T1000 (cell line): ENCODE results near the gene RIPK1.
"Not testable (repeated sequence)": the region's sequence is repeated elsewhere in the genome, so short reads cannot be mapped to it uniquely, and the experiment has no call there.

Experiments
- DNase-seq: peaks from one replicate; lab custom pipeline; 2025; ENCODE audit warnings: mixed read lengths; lab: John Stamatoyannopoulos, UW

Gene RIPK1

DNA sequence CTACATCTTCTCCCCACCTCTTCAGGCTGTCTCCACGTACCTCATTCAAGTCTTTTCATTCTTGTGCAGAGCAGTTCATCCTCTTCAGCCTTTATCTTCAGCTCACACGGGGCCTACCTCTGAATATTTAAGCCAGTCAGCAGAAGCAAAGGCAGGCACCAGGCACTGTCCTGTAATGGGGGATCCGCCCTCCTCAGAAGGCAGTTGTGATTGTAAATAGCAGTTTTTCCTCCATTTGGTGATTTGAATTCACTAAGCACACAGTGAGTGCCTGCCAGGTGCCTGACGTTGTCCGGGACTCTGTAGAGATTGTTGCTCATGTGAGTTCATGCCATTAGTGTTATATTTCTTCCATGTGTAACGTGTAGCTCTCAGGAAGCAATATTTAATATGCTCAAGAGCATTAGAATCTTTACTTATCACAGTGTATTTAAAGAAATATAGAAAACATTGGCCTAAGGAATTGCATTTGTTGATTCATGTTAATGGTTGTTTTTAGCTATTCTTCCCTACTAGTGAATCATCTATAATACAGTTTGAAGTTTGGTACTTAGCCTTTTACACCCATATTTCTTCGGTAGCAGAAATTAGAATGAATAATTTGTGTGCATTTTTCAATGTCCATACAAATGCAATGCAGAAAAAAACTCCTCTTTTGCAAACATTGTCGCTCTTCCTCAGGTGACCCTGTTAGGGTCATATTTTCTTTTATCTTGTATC is 68.2 kb downstream of the RIPK1 start:
- DNase-seq: no peak

DNA sequence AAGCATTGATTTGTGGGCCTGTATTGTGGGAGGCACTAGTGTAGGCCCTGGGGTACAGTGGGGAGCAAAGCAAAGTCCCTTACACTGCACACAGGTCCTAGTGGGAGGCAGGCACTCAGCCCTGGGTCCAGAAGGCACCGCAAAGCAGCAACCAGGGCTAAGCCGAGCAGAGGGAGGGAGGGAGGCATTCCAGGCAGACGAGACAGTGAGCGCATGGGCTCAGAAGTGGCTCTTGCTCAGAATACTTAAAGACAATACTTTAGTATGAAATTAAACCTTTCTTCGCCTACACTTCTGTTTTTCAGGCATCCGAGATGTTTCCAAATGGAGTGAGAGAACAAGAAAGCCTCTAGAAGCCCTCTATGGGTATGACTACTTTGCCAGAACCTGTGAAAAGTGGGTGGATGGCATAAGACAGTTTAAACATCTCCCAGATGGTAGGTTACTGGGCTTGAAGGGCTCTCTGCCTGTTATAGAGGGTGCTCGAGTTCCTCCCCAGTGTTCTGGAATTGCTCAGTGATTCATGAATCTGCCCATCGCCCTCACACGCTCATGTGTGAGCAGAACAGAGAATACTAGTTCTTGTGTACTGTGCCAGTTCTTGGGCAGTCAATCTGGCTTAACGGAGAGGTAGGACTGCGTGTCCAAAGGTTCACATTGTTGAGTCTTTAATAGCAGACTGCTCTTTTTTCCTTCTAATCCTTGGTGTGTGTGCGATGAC is 68.9 kb downstream of the RIPK1 start:
- no peak for DNase-seq

DNA sequence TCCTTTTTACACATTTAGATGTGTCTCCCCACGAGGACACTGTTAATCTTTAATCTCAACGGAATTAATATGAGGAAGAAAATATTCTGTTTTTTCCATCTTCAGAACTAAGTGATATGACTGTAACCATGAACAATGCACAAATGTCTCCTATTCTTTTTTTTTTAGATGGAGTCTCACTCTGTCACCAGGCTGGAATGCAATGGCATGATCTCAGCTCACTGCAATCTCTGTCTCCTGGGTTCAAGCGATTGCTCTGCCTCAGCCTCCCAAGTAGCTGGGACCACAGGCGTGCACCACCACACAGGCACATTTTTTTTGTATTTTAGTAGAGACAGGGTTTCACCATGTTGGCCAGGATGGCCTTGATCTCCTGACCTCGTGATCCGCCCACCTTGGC is 69.6 kb downstream of the RIPK1 start:
- not testable (repeated sequence) for DNase-seq

DNA sequence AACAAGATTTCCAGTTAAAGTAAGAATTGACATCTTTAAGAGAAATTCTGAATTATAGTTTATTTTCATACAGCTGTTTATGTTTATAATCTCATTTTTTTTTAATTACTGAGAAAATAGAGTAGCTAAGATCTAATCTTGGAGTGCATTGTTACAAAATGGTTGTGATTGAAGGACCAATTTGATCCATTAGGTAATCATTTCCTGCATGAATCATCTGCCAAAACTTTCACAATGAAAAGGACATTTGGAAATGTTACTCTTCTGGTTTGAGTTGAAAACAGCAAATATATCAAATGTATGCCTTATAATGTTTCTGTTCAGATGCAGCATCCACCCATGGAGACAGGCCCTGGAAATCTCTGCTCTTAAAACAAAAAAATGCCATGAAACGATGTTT is 70.0 kb downstream of the RIPK1 start:
- no peak for DNase-seq

DNA sequence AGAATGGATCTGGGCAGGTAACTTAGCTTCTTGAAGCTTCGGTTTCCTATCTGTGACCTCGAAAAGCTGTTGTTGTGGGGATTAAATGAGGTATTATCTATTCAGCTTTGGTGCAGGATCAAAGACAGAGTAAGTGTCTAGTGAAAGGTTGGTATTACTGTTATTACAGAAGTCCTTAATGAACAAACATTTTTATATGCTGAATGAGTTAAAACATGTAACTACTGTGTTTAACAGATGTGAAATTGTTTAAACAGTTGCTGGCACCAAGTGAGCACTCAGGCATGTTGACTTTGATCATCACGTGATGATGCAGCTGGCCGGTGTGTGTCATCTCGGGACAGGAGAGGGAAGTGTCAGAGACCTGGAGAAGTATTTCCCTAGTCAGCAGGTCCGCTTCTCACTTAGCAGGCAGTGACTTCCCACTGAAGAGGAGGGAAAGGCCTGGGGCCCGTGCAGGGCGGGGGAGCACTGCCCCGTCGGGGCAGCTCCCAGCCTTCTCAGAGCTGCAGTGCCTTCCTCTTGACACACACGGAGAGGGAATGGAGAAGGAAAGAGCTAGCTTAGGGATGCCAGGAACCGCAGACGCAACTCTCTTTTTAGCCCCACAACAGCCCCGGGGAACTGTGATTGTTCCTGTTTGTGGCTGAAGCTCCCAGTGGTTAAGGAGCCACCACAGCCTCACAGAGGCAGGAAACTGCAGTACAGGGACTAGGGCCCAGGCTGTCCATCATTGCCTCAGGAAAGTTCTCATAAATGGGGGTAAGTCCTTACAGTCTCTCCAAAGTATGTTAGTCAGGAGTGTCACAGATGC is 71.0 kb downstream of the RIPK1 start:
- DNase-seq: no peak

DNA sequence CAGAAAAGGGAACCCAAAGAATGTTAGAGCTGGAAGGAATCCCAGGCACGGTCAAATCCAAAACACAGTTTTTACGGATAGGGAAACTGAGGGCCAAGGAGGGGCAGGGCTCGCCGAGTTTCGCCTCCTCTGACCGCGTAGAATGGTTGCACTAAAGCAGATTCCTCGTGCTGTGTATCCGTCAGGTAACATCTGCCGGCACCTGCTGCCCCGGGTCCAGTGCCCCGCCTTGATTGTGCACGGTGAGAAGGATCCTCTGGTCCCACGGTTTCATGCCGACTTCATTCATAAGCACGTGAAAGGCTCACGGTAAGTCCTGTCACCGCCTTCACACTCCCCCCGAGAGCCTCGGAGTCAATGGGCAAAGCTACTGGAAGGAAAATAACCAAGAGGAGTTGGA is 71.9 kb downstream of the RIPK1 start:
- DNase-seq: no peak

DNA sequence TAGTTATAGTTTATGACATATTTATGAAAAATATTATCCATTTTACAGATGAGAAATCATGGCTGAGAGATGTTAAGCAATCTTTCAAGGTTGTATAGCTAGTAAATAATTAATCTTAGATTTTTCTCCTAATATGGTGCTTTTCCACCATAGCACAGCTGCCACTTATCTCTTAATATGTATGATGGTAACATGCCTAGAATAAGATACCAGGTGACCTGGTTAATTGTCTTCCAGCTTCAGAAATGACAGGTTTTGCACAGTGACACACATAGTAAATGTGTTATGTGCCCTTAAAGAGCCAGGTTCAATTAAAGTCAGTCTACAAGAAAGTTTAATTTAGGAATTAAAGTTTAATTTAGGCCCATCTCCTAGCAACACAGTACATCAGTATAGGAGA is 74.2 kb downstream of the RIPK1 start:
- DNase-seq: no peak

DNA sequence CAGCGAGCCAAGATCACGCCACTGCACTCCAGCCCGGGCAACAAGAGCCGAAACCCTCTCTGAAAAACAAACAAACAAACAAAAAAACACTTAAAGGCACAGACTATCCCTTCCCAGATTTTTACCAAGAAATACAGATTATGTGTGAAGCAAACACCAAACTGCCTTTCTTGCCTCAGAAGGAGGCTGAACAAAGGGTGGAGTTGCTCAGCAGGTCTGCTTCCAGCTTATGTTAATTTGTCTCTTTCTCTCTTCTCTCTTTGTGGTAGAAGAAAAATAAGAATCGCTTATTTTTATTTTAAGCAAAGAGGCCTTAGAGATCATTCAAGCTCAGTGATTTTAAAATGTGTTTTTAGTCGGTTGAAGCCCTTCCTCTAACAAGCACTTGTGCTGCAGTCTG is 74.9 kb downstream of the RIPK1 start:
- no peak for DNase-seq

DNA sequence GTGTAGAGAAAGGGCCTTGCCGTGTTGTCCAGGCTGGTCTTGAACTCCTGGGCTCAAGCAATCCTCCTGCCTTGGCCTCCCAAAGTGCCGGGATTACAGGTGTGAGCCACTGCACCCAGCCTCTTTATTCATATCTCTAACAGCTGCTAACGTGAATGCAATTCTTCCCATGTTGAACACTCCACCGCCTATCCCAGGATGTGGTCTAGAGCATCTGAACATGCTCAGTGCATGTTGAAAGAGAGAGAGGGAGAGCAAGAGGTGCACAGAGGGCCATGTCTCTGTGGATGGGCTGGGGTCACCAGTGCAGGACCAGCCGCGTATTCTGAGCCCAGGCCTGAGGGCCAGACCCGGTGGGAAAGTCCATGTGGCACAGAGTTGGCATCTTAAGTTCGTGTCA is 76.3 kb downstream of the RIPK1 start:
- DNase-seq: no peak

DNA sequence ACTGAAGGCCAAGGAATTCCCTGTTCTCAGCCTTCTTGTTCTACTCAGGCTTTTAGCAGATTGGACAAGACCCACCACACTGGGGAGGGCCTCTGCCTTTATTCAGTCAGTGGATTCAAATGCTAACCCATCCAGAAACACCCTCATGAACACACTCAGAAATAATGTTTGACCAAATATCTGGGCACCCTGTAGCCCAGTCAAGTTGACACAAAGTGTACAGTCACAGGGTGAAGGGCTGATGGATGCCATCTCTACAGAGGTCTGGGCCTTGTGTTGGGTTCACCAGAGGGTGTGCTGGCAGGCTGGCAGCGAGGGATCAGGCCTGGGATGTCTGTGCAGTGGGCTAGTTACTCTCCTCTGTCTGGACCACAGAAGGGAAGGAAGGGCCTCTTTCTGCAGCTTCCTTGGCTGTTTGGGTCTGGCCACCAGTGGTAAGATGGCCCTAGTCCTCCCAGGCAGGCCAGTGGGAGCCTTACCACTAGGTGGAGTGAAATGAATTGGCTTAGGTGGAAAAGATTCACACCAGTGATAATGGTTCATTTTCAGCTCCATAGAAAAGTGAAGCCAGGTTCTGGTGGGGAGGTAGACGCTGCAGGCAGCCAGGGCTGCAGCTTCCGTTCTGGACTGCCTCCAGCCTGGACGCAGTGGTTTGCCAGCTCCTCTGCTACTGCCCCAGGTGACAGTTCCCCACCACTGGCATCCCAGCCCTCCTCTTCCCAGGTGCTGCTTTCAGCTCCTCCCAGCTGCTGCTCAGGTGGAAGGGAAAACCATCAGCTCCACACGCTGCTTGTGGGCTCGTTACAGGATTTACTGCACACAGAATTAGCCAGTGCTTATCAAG is 79.8 kb downstream of the RIPK1 start:
- DNase-seq: no peak

DNA sequence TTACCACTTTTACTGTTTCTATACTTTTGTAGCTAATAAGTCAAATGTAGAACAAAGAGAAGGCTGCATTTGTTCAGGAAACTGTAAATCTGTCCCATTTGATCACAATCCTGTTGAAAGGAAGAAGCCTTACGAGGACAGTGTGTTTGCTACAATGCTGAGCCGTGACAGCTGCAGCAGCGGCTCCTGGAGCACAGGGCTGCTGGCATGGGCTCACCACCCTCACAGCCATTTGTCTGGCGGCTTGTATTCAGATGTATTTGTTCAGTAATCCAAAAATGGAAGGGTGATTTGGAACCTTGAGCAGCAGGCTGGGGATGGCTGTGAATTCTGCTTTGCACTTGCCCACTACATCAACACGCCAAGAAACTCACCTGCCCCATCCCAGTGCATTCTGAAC is 83.4 kb downstream of the RIPK1 start:
- no peak for DNase-seq

DNA sequence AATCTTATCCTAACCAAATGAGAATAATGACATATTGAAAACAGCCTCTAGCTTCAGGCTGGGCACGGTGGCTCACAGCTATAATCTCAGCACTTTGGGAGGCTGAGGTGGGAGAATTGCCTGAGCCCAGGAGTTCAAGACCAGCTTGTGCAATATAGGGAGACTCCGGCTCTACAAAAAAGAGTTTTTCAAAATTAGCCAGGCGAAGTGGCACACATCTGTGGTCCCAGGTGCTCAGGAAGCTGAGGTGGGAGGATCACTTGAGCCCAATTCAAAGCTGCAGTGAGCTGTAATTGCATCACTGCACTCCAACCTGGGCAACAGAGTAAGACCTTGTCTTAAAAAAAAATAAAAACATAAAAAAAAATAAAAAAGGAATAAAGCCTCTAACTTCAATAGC is 84.4 kb downstream of the RIPK1 start:
- no peak for DNase-seq

DNA sequence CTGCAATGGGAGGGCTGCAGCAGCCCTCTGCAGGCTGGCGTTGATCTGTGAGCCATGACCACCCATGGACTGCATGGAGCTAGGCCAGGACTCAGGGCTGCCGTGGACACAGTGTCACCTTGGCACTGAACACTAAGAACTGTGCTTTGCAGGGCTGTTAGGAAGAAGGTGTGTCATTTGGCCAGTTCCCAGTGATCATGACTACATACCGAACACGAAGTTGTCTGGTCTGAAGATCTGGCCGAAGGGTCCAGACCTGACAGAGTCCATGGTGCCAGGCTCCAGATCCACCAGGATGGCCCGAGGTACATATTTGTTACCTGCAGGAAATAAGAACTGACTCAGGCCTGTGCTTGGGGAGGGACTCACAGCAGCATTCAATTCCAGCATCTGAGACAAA is 87.1 kb downstream of the RIPK1 start:
- not testable (repeated sequence) for DNase-seq

DNA sequence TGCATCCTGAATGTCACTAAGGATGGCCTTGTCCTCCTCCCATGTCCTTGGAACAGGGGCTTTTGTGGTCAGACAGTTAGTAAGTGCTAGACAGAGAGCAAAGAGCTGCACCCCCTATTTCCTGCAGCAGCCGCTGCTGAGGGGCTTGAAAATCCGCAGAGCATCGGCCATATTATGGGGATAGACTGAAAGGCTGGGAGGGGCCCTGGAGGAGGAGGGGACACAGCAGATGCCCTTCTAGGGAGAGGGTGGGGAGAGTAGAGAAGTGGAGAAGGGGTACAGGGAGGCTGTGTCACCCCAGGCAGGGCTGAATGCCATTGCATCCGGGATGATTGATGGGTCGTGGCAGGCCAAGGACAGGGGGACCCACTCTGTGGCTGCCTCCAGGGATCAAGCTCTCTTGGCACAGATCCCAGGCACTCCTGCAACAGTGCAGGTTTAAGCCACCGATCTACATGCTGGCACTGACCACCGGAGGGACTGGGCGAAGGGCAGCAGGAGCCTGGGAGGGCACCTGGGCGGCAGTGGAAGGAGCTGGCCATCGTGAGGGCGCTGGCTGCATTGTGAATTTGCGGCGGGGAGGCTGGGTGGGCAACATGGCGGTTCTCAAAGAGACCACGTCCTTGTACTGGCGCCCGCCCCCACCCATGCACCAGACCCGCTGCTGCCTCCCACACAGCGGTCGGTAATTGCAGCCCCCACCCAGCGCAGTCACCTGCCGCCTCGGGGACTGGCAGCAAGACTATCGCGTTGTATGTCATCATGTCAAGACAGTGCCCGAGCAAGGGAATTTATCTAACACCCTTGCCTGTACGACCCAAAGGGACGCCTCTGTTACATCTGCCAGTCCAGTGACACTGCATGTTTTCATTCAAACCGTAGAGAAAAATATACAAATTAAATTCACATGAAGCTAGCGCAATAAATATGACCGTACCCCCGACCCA is 88.2 kb downstream of the RIPK1 start:
- DNase-seq: not testable (repeated sequence)

DNA sequence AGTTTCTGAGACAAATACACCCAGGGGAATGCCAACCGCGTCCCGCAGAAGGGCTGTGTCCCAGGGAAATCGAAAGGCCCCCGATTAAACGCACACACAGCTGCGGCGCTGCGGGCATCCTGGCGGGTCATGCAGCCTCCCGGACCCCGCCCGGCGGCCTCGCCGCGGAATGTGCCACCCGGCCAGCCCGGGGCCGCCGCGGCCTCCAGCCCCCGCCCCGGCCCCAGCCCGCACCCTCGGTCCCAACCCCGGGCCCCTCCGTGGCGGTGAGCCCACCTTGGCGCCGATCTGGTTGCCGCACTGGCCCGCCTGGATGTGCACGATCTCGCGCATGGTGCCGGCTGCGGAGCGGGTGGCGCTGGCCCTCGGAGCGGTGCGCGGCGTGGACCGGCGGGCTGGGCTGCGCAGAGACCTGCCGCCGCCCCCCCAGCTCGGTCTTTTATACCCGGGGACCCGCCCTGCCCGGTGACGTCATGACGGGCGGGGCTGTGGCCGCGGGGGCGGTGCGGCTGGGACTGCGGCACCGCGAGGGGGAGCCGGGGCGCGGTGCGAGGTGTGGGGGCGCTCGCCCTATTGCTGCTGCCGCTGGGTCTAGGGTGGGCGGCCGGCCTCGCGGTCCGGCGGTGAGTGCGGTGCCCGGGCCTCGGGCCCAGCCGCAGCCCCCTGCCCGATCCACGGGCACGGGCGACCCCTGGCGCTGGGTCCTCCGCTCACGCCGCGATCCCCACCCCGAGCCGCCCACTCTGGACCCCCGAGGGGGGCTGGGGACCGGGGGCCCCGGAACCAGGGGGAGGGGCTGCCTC is 89.0 kb downstream of the RIPK1 start, which contains the start of gene TUBB2A:
TSS of gene TUBB2A (minus strand) at position 414 of the 803 bp plus-strand sequence. CDS start at position 333, 81 bp downstream.
- peak; percentile 65 for DNase-seq

DNA sequence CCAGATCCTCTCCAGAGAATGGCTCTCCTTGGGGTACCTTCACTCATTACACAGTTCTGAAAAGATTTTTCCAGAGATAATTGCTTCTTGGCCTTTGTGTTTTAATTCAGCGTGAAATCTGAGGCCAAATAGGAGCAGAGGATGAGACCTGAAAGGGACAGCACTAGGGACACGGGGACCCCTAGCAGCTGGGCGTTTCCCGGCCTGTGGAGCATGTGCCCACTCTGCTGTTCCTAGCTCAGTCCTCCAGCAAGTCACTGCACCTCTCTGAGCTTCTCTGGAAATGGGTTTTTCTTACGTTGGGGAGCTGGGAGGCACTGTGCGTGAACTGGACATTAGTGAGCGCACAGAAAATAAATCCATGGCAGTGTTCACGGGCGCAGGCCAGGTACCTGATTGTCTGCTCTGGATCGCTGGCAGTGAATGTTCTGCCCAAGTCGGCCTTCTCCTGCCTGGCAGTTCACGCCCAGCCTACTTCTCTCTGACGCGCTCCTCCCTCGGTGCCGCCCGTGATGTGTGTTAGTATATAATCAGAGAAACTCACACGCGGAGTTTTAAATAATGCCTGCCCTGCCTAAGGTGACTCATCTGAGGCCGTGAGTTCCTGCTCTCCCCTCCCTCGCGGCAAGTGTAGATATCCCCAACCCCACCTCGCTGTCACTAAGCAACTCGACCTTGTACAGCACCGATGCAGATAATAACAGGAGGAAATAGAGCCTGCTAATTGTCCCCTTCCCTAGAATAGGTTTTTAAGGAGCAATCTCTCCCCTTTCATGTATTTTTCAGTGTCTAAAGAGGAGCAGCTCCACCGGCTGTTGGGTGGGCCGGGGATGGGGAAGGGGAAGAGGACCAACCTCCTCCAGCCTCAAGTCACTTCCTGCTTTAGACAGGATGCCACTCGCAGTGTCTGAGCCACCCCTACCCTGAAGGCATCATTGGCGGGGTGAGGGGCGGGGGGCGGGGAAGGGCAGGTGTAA is 91.8 kb downstream of the RIPK1 start:
- no peak for DNase-seq

DNA sequence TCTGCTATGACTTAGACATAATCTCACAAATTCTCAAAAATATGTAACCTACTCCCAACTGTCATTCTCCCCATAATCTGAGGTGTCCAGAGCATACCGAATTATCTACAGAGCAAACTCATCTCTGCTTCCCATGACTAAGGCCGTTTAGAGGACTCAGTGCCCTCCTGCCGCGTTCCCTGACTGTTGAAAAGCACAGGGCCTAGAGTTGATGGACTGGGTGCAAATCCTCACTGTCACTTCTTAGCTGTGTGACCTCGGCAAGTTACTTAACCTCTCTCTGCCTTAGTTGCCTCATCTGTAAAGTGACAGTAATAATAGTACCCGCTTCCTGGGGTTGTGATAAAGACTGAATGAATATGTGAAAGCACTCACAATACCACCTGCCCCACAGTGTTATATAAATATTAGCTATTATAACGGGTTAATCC is 93.8 kb downstream of the RIPK1 start:
- no peak for DNase-seq

DNA sequence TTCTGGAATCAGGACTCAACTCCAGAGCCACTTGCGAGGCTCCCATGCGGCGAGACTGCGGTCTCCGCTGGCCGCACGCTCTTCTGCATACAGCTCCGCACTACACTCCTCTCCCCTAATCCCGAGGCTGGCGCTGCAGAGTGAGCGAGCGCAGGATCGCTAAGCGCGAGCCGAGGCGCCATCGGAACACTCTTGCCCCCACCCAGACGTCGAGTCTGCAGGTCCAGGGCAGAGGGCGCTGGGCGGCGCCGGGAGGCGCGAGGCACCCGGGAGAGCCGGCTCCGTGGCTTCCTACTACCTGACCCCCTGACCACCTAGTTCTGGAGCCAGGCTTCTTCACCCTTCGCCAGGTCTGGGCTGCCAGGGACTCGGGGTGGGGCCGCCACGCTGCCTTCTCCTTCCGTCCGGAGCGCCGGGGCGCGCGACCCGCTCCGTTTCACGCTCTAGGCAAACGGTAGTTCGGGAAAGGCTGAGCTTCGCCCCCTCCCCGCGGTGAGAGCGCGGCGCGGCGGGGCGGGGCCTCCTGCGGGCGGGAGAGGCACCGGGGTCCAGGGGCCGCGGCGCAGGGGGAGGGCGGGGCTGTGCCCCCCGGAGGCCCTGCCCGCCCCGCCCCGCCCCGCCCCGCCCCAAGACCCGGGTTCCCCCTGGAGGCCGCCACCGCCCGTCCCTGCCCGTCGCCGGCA is 94.4 kb downstream of the RIPK1 start:
- peak; percentile 44 for DNase-seq
